ENCODE results near the gene DCUN1D3. TPM values are rescaled to one million over a fixed set of nuclear protein-coding genes. Genes with fewer than 3 reads are reported as not detected.
"Not testable (repeated sequence)": the region's sequence is repeated elsewhere in the genome, so short reads cannot be mapped to it uniquely, and the experiment has no call there.

Gene DCUN1D3
- total RNA-seq, 1 donor from 2014 or later: 4.1 TPM

- POLR2A ChIA-PET: interaction anchor here (0.6 kb wide), 2 partner anchors 34 to 317 kb away, joined by 5 to 6 read pairs; no protein-coding TSS in a partner anchor
- intact Hi-C loops (cut with micrococcal nuclease): no loop called here
- CTCF ChIA-PET: no interaction called here
- Mint-ChIP-seq H3K27me3 (no peaks in the 10 kb centered on the region), H3K36me3 (ENCODE audit: low read depth) (no peaks in the 10 kb centered on the region), H3K9me3 (no peaks in the 10 kb centered on the region), H3K4me1 (peaks cover 2% of the 10 kb centered on the region), H3K4me3 (no peak overlapping the region), H3K27ac (no peak overlapping the region)
- no peak for ATAC-seq (ENCODE audit: low read depth)
- TF ChIP-seq, protein P1, sequence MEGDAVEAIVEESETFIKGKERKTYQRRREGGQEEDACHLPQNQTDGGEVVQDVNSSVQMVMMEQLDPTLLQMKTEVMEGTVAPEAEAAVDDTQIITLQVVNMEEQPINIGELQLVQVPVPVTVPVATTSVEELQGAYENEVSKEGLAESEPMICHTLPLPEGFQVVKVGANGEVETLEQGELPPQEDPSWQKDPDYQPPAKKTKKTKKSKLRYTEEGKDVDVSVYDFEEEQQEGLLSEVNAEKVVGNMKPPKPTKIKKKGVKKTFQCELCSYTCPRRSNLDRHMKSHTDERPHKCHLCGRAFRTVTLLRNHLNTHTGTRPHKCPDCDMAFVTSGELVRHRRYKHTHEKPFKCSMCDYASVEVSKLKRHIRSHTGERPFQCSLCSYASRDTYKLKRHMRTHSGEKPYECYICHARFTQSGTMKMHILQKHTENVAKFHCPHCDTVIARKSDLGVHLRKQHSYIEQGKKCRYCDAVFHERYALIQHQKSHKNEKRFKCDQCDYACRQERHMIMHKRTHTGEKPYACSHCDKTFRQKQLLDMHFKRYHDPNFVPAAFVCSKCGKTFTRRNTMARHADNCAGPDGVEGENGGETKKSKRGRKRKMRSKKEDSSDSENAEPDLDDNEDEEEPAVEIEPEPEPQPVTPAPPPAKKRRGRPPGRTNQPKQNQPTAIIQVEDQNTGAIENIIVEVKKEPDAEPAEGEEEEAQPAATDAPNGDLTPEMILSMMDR (IDR thresholded peaks at IDR 0.05): no peak
- DNase-seq: no peak
Measured at GRCh38 chr16:20938426-20938825, 38.3 kb upstream of the DCUN1D3 start.

DNA sequence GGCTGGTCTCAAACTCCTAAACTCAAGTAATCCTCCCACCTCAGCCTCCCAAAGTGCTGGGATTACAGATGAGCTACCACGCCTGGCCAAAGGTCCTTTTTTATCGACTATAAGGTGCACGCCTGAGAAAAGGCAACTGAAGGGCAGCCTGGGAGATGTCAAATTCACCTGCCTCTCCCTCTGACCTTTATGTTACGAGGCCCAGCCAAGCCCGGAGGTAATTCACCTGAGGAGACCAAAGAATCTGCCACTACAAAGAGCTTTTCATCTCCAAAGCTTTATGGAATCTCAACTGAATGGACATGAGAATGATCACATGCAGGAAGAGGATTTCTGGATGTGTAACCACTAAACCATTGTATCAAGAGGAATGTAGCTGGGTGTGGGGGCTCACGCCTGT lies 37.6 kb upstream of the DCUN1D3 start:
- TF ChIP-seq, protein P1 (IDR thresholded peaks at IDR 0.05): no peak
- H3K9me3 Mint-ChIP-seq: no peaks in the 10 kb centered on the region
- ChIA-PET POLR2A (interaction anchor here (0.7 kb wide), 1 partner anchor 574 kb away, joined by 3 read pairs; no protein-coding TSS in a partner anchor), CTCF (no interaction called here)
- no peak overlapping the region for H3K4me3 Mint-ChIP-seq
- H3K27me3 Mint-ChIP-seq: no peaks in the 10 kb centered on the region
- no peaks in the 10 kb centered on the region for H3K36me3 Mint-ChIP-seq (ENCODE audit: low read depth)
- ATAC-seq (ENCODE audit: low read depth) (no peak), DNase-seq (no peak)
- peaks cover 2% of the 10 kb centered on the region for H3K4me1 Mint-ChIP-seq
- intact Hi-C loops (cut with micrococcal nuclease): no loop called here
- no peak overlapping the region for H3K27ac Mint-ChIP-seq

- H3K4me1 Mint-ChIP-seq: no peaks in the 10 kb centered on the region
- DNase-seq: no peak
- intact Hi-C loops (cut with micrococcal nuclease): no loop called here
- CTCF ChIA-PET: no interaction called here
- H3K36me3 Mint-ChIP-seq (ENCODE audit: low read depth): no peaks in the 10 kb centered on the region
- H3K27ac Mint-ChIP-seq: no peak overlapping the region
- H3K27me3 Mint-ChIP-seq: no peaks in the 10 kb centered on the region
- ATAC-seq (ENCODE audit: low read depth): no peak
- no peaks in the 10 kb centered on the region for H3K9me3 Mint-ChIP-seq
- no peak overlapping the region for H3K4me3 Mint-ChIP-seq
- TF ChIP-seq, protein P1 (IDR thresholded peaks at IDR 0.05): no peak
- POLR2A ChIA-PET: no interaction called here
Measured at GRCh38 chr16:20933589-20933988, 33.4 kb upstream of the DCUN1D3 start.

DNA sequence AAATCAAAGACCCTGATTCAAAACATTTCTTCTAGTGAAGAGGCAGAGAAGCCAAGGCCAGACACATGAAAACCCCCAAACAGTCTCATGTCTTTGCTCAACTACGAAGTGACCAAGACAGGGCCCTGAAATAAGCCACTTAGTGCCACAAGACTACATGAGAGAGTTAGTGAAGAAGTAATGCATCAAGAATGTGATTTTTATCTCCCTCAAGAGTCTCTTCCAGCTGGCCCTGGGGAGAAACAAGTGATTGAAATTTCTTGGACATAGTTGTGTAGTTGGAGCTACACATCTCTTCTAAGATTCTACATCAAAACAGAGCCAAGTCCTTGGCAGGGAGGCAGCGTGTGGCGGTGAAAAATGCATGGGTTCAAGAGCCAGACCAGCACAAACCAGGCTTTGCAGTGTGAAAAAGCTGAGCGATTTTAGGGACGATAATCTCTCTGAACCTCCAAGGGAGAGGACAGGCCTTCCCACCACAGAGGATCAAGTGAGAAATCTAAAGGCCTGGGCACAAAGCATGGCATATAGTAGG lies 31.0 kb upstream of the DCUN1D3 start:
- H3K4me3 Mint-ChIP-seq: no peak overlapping the region
- no peak for DNase-seq
- CTCF ChIA-PET: no interaction called here
- no peaks in the 10 kb centered on the region for H3K27me3 Mint-ChIP-seq
- no peaks in the 10 kb centered on the region for H3K36me3 Mint-ChIP-seq (ENCODE audit: low read depth)
- TF ChIP-seq, protein P1 (IDR thresholded peaks at IDR 0.05): no peak
- intact Hi-C loops (cut with micrococcal nuclease): no loop called here
- POLR2A ChIA-PET: no interaction called here
- no peaks in the 10 kb centered on the region for H3K4me1 Mint-ChIP-seq
- no peaks in the 10 kb centered on the region for H3K9me3 Mint-ChIP-seq
- no peak for ATAC-seq (ENCODE audit: low read depth)
- H3K27ac Mint-ChIP-seq: no peak overlapping the region

- POLR2A ChIA-PET: no interaction called here
- TF ChIP-seq, protein P1 (IDR thresholded peaks at IDR 0.05): no peak
- Mint-ChIP-seq H3K4me3 (no peak overlapping the region), H3K4me1 (no peaks in the 10 kb centered on the region), H3K9me3 (no peaks in the 10 kb centered on the region), H3K36me3 (ENCODE audit: low read depth) (peaks cover 5% of the 10 kb centered on the region), H3K27me3 (no peaks in the 10 kb centered on the region), H3K27ac (no peak overlapping the region)
- intact Hi-C loops (cut with micrococcal nuclease): no loop called here
- no peak for ATAC-seq (ENCODE audit: low read depth)
- CTCF ChIA-PET: no interaction called here
- no peak for DNase-seq
Measured at GRCh38 chr16:20930365-20930690, 30.2 kb upstream of the DCUN1D3 start.

DNA sequence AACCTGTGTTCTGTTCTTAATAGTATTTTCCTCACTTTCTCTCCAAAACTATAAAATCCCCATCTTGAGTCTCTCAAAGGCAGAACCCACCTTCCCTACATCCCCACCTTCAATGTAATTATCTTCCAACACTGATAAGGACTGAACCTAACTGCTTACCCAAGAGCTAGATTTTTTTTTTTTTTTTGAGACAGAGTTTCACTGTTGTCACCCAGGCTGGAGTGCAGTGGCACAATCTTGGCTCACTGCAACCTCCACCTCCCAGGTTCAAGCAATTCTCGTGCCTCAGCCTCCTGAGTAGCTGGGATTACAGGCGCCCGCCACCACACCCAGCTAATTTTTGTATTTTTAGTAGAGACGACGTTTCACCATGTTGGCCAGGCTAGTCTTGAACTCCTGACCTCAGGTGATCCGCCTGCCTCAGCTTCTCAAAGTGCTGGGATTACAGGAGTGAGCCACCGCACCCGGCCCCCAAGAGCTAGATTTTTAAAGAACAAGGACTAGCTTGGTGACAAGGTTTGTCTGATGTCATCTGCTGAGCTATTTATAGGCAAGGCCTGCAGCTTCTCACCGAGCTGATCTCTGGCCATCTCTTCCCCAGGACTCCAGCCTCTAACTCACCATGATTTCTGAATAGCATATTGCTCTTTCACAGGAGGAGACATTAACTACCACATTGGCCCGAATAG lies 29.7 kb upstream of the DCUN1D3 start:
- H3K36me3 Mint-ChIP-seq (ENCODE audit: low read depth); H3K4me1 Mint-ChIP-seq; CTCF ChIA-PET; H3K4me3 Mint-ChIP-seq; DNase-seq; intact Hi-C loops (cut with micrococcal nuclease); H3K27me3 Mint-ChIP-seq; H3K27ac Mint-ChIP-seq; ATAC-seq (ENCODE audit: low read depth); H3K9me3 Mint-ChIP-seq; POLR2A ChIA-PET: not testable (repeated sequence)

All from activated B cell treated with CpG ODN at 0.5 μM for 24 hours (primary cell).